Lung (tissue), 12 donors: ENCODE measurements around the gene R3HDML. TPM values are rescaled to one million over a fixed set of nuclear protein-coding genes. Genes with fewer than 3 reads are reported as not detected.
"Not testable (repeated sequence)": the region's sequence is repeated elsewhere in the genome, so short reads cannot be mapped to it uniquely, and the experiment has no call there.

Source experiments
- ATAC-seq: fragments of 200-7000 bp; cut with Tn5 transposase; one replicate; pipeline ENCODE4 v1.9.1; 2020; ENCODE audit warnings: moderate number of reproducible peaks; ENCODE audit not compliant: insufficient read depth, low FRiP score
- DNase-seq, 3 donors: peaks; one replicate each; pipeline ENCODE4 v3.0.0-alpha.2; 2013 to 2017
- H3K27ac ChIP-seq, 2 donors: one replicate each; pipeline ENCODE4 v1.5.1; 2013; ENCODE audit warnings: mild to moderate bottlenecking in 2 of 2, moderate library complexity in 2 of 2, control low read depth in 1 of 2, inconsistent platforms in 1 of 2, low read depth in 1 of 2, low read length in 1 of 2
- H3K27me3 ChIP-seq, 3 donors: one replicate each; pipeline ENCODE4 v1.5.1; 2013; ENCODE audit warnings: low read length in 2 of 3; ENCODE audit not compliant: control insufficient read depth in 3 of 3, insufficient read depth in 3 of 3
- H3K36me3 ChIP-seq, 4 donors: one replicate each; pipeline ENCODE4 v1.5.1; 2013; ENCODE audit warnings: low read length in 4 of 4, mild to moderate bottlenecking in 1 of 4, moderate library complexity in 1 of 4; ENCODE audit not compliant: control insufficient read depth in 4 of 4, insufficient read depth in 4 of 4
- H3K4me1 ChIP-seq, 5 donors: one replicate each; pipeline ENCODE4 v1.5.1; 2013; ENCODE audit warnings: low read length in 5 of 5, mild to moderate bottlenecking in 2 of 5, moderate library complexity in 1 of 5; ENCODE audit not compliant: control insufficient read depth in 5 of 5, insufficient read depth in 5 of 5
- H3K4me3 ChIP-seq: one replicate; pipeline ENCODE4 v1.5.1; 2013; ENCODE audit warnings: mild to moderate bottlenecking, control low read depth, moderate library complexity
- H3K9ac ChIP-seq, 2 donors: one replicate each; pipeline ENCODE4 v1.5.1; 2013; ENCODE audit warnings: low read length in 2 of 2, control low read depth in 1 of 2; ENCODE audit not compliant: insufficient read depth in 1 of 2
- H3K9me3 ChIP-seq, 4 donors: one replicate each; pipeline ENCODE4 v1.5.1; 2013; ENCODE audit warnings: low read length in 3 of 4, mild to moderate bottlenecking in 1 of 4, moderate library complexity in 1 of 4; ENCODE audit not compliant: control insufficient read depth in 4 of 4, insufficient read depth in 3 of 4
- WGBS, 2 donors: extraction: QIAGEN DNeasy Blood & Tissue Kit; methylation state at CpG; one replicate each; pipeline ENCODE4 v1.1.7; 2013; 5-methylcytosine and 5-hydroxymethylcytosine counted together
- polyA plus RNA-seq, 2 donors: library from polyadenylated mRNA; stranded (reverse); fragments of 200-250 nt; gene quantifications; one replicate each; pipeline ENCODE4 v1.2.1, GENCODE V29; 2013
- total RNA-seq, 2 donors: library from RNA; depleted of rRNA in 1 of 2; stranded (reverse); fragments of >200 nt in 1 of 2; gene quantifications; one replicate each; pipeline ENCODE4 v1.2.1, GENCODE V29; 2014 to 2021
- TF ChIP-seq, protein P1 (sequence below): IDR thresholded peaks from 2 replicates; pipeline ENCODE4 v1.5.1; 2012; ENCODE audit warnings: mild to moderate bottlenecking; ENCODE audit errors: control extremely low read depth, extremely low read depth
- donor health status: control.
- donor health status: control.
- donor health status: Bipolar disorder and iron deficiency.
- donor health status: healthy.
- donor health status: DM: yes; HTN: yes; CAD: no.

Gene R3HDML
- total and polyA plus RNA-seq, 4 donors = not detected

DNA sequence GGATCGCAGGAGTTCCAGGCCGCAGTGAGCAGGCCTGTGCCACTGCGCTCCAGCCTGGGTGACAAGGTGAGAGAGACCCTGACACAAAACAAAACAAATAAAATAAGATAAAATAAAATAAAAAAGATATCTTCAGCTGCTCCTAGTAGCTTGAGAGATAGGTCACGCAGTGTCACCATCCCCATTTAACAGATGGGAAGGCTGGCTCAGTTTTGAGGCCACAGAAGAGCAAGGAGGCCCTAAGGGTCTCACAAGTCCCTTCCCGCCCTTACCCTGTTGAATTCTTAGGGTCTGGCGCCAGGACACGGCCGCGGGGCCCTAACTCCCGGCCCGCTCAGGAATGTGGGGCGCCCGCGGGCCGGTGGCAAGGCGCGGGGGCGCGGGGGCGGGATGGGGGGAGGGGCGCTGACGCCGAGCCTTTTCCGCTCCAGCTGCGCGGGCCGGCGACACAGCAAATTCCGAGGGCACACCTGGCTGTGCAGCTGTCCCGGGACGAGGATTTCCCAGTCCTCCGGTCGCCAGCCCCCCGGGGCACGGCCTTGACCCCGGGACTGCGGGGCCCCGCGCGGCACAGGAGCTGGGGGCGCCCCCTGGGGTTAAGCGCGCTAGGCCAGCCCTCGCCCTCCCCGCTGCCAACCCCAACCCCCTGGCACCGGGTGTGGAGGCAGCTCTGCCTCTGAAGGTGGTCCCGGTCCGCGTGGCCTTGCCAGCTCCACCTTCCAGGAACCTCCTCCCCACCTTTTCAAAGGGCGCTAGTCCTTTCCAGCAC lies 10.3 kb upstream of the R3HDML start:
- no peaks in the 10 kb centered on the region for H3K9me3 ChIP-seq
- WGBS, 2 donors = 14 to 18% methylated on average over 33 to 50 of the region's 50 CpGs
- H3K4me1 ChIP-seq = peaks cover 0 to 3% (median 0%) of the 10 kb centered on the region in 5 donors
- H3K27ac ChIP-seq = no peak overlapping the region
- no peak overlapping the region for H3K9ac ChIP-seq
- H3K4me3 ChIP-seq = no peak overlapping the region
- no peak for ATAC-seq
- DNase-seq = peak; percentile 6 to 35 (median 29)
- H3K36me3 ChIP-seq = no peaks in the 10 kb centered on the region
- H3K27me3 ChIP-seq = peaks cover 0 to 2% (median 0%) of the 10 kb centered on the region in 3 donors
- TF ChIP-seq, protein P1, sequence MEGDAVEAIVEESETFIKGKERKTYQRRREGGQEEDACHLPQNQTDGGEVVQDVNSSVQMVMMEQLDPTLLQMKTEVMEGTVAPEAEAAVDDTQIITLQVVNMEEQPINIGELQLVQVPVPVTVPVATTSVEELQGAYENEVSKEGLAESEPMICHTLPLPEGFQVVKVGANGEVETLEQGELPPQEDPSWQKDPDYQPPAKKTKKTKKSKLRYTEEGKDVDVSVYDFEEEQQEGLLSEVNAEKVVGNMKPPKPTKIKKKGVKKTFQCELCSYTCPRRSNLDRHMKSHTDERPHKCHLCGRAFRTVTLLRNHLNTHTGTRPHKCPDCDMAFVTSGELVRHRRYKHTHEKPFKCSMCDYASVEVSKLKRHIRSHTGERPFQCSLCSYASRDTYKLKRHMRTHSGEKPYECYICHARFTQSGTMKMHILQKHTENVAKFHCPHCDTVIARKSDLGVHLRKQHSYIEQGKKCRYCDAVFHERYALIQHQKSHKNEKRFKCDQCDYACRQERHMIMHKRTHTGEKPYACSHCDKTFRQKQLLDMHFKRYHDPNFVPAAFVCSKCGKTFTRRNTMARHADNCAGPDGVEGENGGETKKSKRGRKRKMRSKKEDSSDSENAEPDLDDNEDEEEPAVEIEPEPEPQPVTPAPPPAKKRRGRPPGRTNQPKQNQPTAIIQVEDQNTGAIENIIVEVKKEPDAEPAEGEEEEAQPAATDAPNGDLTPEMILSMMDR = no peak

DNA sequence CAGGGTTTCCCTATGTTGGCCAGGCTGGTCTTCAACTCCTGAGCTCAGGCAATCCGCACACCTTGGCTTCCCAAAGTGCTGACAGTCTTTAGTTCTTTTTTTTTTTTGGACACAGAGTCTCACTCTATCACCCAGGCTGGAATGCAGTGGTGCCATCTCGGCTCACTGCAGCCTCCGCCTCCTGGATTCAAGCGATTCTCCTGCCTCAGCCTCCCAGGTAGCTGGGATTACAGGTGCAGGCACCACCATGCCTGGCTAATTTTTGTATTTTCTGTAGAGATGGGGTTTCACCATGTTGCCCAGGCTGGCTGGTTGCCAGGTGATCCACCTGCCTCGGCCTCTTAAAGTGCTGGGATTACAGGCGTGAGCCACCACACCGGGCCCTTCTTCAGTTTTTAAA lies 9.1 kb upstream of the R3HDML start:
- WGBS, 2 donors = 89 to 93% methylated on average over 7 of the region's 7 CpGs

GRCh38 chr20:44328428-44328827 lies 8.4 kb upstream of the R3HDML start:
- 92 to 95% methylated on average over 4 of the region's 4 CpGs for WGBS, 2 donors
- Histone ChIP-seq H3K9ac (no peak overlapping the region), H3K4me1 (peaks cover 0 to 3% (median 0%) of the 10 kb centered on the region in 5 donors), H3K27ac (no peak overlapping the region), H3K36me3 (no peaks in the 10 kb centered on the region), H3K4me3 (no peak overlapping the region), H3K27me3 (peaks cover 0 to 2% (median 0%) of the 10 kb centered on the region in 3 donors), H3K9me3 (no peaks in the 10 kb centered on the region)
- TF ChIP-seq, protein P1 = no peak
- DNase-seq (no peak), ATAC-seq (no peak)

More for the DNA sequence above, 9.1 kb upstream of the R3HDML start:
- H3K9ac ChIP-seq, H3K27me3 ChIP-seq, ATAC-seq, H3K36me3 ChIP-seq, DNase-seq, H3K9me3 ChIP-seq, H3K4me3 ChIP-seq, H3K4me1 ChIP-seq, H3K27ac ChIP-seq: not testable (repeated sequence)

GRCh38 chr20:44331201-44331600 lies 5.6 kb upstream of the R3HDML start:
- ATAC-seq (no peak), DNase-seq (no peak)
- WGBS, 2 donors = 86 to 87% methylated on average over 2 of the region's 2 CpGs
- Histone ChIP-seq H3K4me1 (peaks cover 0 to 7% (median 0%) of the 10 kb centered on the region in 5 donors), H3K4me3 (no peak overlapping the region), H3K27me3 (peaks cover 0 to 2% (median 2%) of the 10 kb centered on the region in 3 donors), H3K27ac (no peak overlapping the region), H3K9ac (no peak overlapping the region), H3K9me3 (no peaks in the 10 kb centered on the region), H3K36me3 (no peaks in the 10 kb centered on the region)
- TF ChIP-seq, protein P1 = no peak
